ENCODE measurements around the gene ZMYND15. TPM values are rescaled to one million over a fixed set of nuclear protein-coding genes. Genes with fewer than 3 reads are reported as not detected.

Gene ZMYND15
- total RNA-seq, 5 donors from 2014 or later (not counting 1 experiment from before 2014, with no cell fraction given), result 0.29 to 1.4 (median 0.44) TPM

DNA sequence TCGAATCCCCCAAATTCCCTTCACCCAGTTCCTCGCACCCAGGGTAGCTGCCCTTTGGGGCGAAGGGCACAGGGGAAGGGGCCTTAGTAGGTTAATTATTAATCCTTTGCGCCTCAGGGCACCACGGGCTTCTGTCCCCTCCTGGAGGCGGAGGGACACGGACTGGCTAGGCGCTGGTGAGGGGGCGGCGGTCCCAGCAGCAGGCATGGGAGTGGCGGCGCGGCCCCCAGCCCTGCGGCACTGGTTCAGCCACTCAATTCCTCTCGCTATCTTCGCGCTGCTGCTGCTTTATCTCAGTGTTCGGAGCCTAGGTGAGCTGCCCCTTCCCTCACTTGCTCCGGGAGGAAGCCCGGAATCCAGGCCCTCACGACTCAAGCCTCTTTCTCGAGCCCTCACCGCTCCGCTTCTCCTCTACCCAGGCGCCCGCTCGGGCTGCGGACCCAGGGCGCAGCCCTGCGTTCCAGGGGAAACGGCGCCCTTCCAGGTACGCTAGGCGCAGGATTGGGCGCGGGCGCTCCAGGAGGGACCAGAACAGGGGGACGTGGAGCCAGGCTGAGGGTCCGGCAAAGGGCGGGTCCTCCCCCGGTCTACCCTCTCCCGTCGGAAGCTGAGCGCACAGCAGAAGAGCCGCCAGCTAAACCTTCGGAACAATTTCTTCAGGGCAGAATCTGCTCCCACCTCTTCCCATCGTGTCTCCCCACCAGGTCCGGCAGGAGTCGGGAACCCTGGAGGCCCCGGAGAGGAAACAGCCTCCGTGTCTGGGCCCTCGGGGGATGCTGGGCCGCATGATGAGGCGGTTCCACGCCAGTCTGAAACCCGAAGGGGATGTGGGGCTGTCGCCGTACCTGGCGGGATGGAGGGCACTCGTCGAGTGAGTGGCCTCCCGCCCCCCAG is 49.4 kb downstream of the ZMYND15 start, which contains the start of gene GLTPD2:
Gene GLTPD2 (plus strand): TSS at position 158 of the 894 bp plus-strand sequence. CDS start 48 bp downstream, at position 206.
- POLR2A ChIA-PET, result no interaction called here
- H3K4me3 Mint-ChIP-seq, result peak within 1 kb of the TSS; percentile 66 to 85 (median 73)
- peaks cover 22 to 41% of the 10 kb centered on the region in 2 donors for H3K27me3 Mint-ChIP-seq
- H3K36me3 Mint-ChIP-seq, result no peaks in the 10 kb centered on the region
- CTCF ChIA-PET, result interaction anchor here in 1 of 2 donors (0.8 to 1.8 kb wide), 3 partner anchors 37 to 79 kb away, joined by 4 to 12 read pairs (median 4); partner anchors contain the start of genes ARRB2 and MED11
- no peaks in the 10 kb centered on the region for H3K9me3 Mint-ChIP-seq
- H3K27ac Mint-ChIP-seq, result no peak within 1 kb of the TSS
- no peaks in the 10 kb centered on the region for H3K9me3 ChIP-seq
- 42% methylated on average over 55 of the region's 62 CpGs for WGBS (ENCODE audit: insufficient coverage)
- peaks cover 10 to 53% of the 10 kb centered on the region in 2 experiments for H3K27me3 ChIP-seq (replicated peaks in 1 of 2; ENCODE audit: control insufficient read depth in 2 of 2, extremely low read depth in 1 of 2, insufficient read depth in 2 of 2, low read length in 1 of 2)
- H3K4me1 Mint-ChIP-seq, result peaks cover 18 to 34% (median 27%) of the 10 kb centered on the region in 3 donors
- H3K36me3 ChIP-seq (ENCODE audit: control insufficient read depth in 2 of 2, extremely low read depth in 1 of 2, insufficient read depth in 1 of 2, low read length in 1 of 2), result no peaks in the 10 kb centered on the region
- ATAC-seq (replicated peaks in 1 of 4) (no peak), DNase-seq (no peak)
- no peak within 1 kb of the TSS for H3K27ac ChIP-seq (ENCODE audit: low read length)
- H3K4me3 ChIP-seq (ENCODE audit: control insufficient read depth in 1 of 2, extremely low read depth in 1 of 2, low read length in 1 of 2), result peak within 1 kb of the TSS; percentile 47 to 64
- peaks cover 8 to 37% of the 10 kb centered on the region in 2 experiments for H3K4me1 ChIP-seq (ENCODE audit: control insufficient read depth in 1 of 2, extremely low read depth in 1 of 2, insufficient read depth in 2 of 2, low read length in 2 of 2)

DNA sequence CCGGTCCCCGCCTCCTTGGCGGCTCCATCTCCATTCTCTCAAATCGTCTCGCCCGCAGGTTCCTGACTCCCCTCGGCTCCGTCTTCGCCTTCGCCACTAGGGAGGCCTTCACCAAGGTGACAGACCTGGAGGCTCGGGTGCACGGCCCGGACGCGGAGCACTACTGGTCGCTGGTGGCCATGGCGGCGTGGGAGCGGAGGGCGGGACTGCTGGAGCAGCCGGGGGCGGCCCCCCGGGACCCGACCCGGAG is 50.0 kb downstream of the ZMYND15 start:
- Mint-ChIP-seq H3K4me3 (peak overlapping the region; percentile 66 to 85 (median 73)), H3K4me1 (peaks cover 18 to 33% (median 26%) of the 10 kb centered on the region in 3 donors), H3K27ac (no peak overlapping the region), H3K9me3 (no peaks in the 10 kb centered on the region), H3K36me3 (no peaks in the 10 kb centered on the region), H3K27me3 (peaks cover 22 to 35% of the 10 kb centered on the region in 2 donors)
- peaks cover 9 to 47% of the 10 kb centered on the region in 2 experiments for H3K27me3 ChIP-seq (replicated peaks in 1 of 2; ENCODE audit: control insufficient read depth in 2 of 2, extremely low read depth in 1 of 2, insufficient read depth in 2 of 2, low read length in 1 of 2)
- ATAC-seq (replicated peaks in 1 of 4) (peak in 2 of 4 experiments; percentile 42 to 43), DNase-seq (peak in 2 of 35 experiments; percentile 36 to 46)
- no peaks in the 10 kb centered on the region for H3K36me3 ChIP-seq (ENCODE audit: control insufficient read depth in 2 of 2, extremely low read depth in 1 of 2, insufficient read depth in 1 of 2, low read length in 1 of 2)
- 0% methylated on average over 25 of the region's 25 CpGs for WGBS (ENCODE audit: insufficient coverage)
- no peaks in the 10 kb centered on the region for H3K9me3 ChIP-seq
- POLR2A ChIA-PET, result interaction anchor here in 1 of 2 donors (0.6 kb wide), 1 partner anchor 43 kb away, joined by 3 read pairs; no protein-coding TSS in a partner anchor
- H3K4me1 ChIP-seq (ENCODE audit: control insufficient read depth in 1 of 2, extremely low read depth in 1 of 2, insufficient read depth in 2 of 2, low read length in 2 of 2), result peaks cover 8 to 37% of the 10 kb centered on the region in 2 experiments
- H3K27ac ChIP-seq (ENCODE audit: low read length), result no peak overlapping the region
- H3K4me3 ChIP-seq (ENCODE audit: control insufficient read depth in 1 of 2, extremely low read depth in 1 of 2, low read length in 1 of 2), result peak overlapping the region; percentile 47 to 64
- CTCF ChIA-PET, result interaction anchor here (0.8 to 1.8 kb wide), 5 partner anchors 36 to 80 kb away, joined by 3 to 12 read pairs (median 4); partner anchors contain the start of genes MED11 (in 2 of the 2) and ARRB2 (in 1 of the 2)

DNA sequence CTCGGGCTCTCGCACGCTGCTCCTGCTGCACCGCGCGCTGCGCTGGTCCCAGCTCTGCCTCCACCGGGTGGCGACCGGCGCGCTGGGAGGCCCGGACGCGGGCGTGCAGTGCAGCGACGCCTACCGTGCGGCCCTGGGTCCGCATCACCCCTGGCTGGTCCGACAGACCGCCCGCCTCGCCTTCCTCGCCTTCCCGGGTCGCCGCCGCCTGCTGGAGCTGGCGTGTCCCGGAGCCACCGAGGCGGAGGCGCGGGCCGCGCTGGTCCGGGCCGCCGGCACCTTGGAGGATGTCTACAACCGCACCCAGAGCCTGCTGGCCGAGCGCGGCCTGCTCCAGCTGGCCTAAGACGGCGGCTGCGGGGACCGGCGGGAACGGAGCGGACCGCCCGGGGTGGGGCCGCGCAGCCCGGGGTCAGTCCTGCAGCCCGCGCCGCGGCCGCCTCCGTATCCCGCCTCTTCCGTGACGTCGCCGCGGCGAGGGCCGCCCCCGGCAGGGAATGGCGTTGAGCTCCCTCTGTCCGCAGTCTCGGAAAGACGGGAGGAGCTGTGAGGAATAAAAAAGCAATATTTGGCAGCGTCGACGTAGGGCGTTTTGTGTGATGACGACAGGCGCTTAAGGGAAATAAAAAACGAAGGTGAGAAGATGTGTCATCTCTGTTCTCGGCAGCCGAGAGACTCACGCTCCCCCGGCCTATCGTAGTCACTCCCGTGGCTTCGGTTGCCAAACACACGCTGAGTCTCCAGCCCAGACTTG is 50.5 kb downstream of the ZMYND15 start:
- WGBS (ENCODE audit: insufficient coverage), result under 1% methylated on average over 72 of the region's 91 CpGs
- Histone ChIP-seq H3K27me3 (replicated peaks in 1 of 2; ENCODE audit: control insufficient read depth in 2 of 2, extremely low read depth in 1 of 2, insufficient read depth in 2 of 2, low read length in 1 of 2) (peaks cover 7 to 42% of the 10 kb centered on the region in 2 experiments), H3K36me3 (ENCODE audit: control insufficient read depth in 2 of 2, extremely low read depth in 1 of 2, insufficient read depth in 1 of 2, low read length in 1 of 2) (no peaks in the 10 kb centered on the region), H3K4me3 (ENCODE audit: control insufficient read depth in 1 of 2, extremely low read depth in 1 of 2, low read length in 1 of 2) (peak overlapping the region; percentile 47 to 64), H3K9me3 (no peaks in the 10 kb centered on the region), H3K27ac (ENCODE audit: low read length) (peak overlapping the region; percentile 47), H3K4me1 (ENCODE audit: control insufficient read depth in 1 of 2, extremely low read depth in 1 of 2, insufficient read depth in 2 of 2, low read length in 2 of 2) (peaks cover 8 to 35% of the 10 kb centered on the region in 2 experiments)
- H3K4me3 Mint-ChIP-seq, result peak overlapping the region; percentile 83 to 91 (median 85)
- DNase-seq, result peak; percentile 53 to 88 (median 68)
- H3K27ac Mint-ChIP-seq, result peak overlapping the region; percentile 68 to 82
- ATAC-seq (replicated peaks in 1 of 4), result peak; percentile 91 to 95 (median 94)
- peaks cover 22 to 30% of the 10 kb centered on the region in 2 donors for H3K27me3 Mint-ChIP-seq
- no peaks in the 10 kb centered on the region for H3K36me3 Mint-ChIP-seq
- ChIA-PET CTCF (interaction anchor here (0.5 to 1.8 kb wide), 13 partner anchors 14 to 150 kb away, joined by 3 to 12 read pairs (median 4); partner anchors contain the start of genes MED11 (in 2 of the 2), ARRB2 (in 1 of the 2), RNF167 (in 1 of the 2) and SLC25A11 (in 1 of the 2)), POLR2A (interaction anchor here in 1 of 2 donors (0.6 kb wide), 2 partner anchors 43 to 58 kb away, joined by 3 to 6 read pairs; no protein-coding TSS in a partner anchor)
- H3K4me1 Mint-ChIP-seq, result peaks cover 18 to 32% (median 25%) of the 10 kb centered on the region in 3 donors
- no peaks in the 10 kb centered on the region for H3K9me3 Mint-ChIP-seq

DNA sequence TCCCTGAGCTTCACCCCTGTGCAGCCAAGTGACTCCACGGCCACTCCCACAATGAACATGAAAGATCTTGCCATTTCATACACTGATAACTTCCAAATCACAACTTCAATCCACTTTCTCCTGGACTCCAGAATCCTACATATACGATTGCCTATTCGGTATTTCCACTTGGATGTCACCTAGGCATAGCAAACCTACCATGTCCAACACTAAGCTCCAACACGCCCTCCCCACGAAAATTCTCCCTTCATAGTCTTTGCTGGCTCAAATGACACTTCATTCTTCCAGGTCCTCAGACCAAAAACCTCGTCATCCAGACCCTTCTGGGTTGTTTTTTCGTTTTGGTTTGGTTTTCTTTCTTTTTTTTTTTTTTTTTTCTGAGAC is 51.1 kb downstream of the ZMYND15 start:
- CTCF ChIA-PET, result interaction anchor here (0.5 to 1.8 kb wide), 13 partner anchors 14 to 149 kb away, joined by 3 to 12 read pairs (median 4); partner anchors contain the start of genes MED11 (in 2 of the 2), ARRB2 (in 1 of the 2), RNF167 (in 1 of the 2) and SLC25A11 (in 1 of the 2)

DNA sequence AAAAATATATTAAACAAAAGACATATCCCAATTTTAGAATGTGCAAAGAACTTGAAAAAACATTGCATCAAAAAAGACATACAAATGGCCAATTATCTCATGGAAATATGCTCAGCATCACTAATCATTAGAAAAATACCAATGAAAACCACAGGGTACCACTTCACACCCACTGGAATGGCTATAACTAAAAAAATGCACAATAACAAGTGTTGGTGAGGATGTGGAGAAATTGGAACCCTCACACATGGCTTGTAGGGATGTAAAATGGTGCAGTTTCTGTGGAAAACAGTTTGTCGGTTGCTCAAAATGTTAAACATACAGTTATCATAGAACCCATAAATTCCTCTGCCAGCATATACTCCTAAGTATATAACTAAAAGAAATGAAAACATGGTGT is 55.5 kb downstream of the ZMYND15 start:
- Histone ChIP-seq H3K27me3 (replicated peaks in 1 of 2; ENCODE audit: control insufficient read depth in 2 of 2, extremely low read depth in 1 of 2, insufficient read depth in 2 of 2, low read length in 1 of 2) (no peaks in the 10 kb centered on the region), H3K27ac (ENCODE audit: low read length) (no peak overlapping the region), H3K4me3 (ENCODE audit: control insufficient read depth in 1 of 2, extremely low read depth in 1 of 2, low read length in 1 of 2) (no peak overlapping the region), H3K9me3 (no peaks in the 10 kb centered on the region), H3K36me3 (ENCODE audit: control insufficient read depth in 2 of 2, extremely low read depth in 1 of 2, insufficient read depth in 1 of 2, low read length in 1 of 2) (peaks cover 0 to 19% of the 10 kb centered on the region in 2 donors), H3K4me1 (ENCODE audit: control insufficient read depth in 1 of 2, extremely low read depth in 1 of 2, insufficient read depth in 2 of 2, low read length in 2 of 2) (peaks cover 10 to 31% of the 10 kb centered on the region in 2 experiments)
- no CpG with 5 or more reads among the region's 1 CpG for WGBS (ENCODE audit: insufficient coverage)
- Mint-ChIP-seq H3K36me3 (peaks cover 16% of the 10 kb centered on the region), H3K27ac (peak overlapping the region in 1 of 2 donors; percentile 99), H3K27me3 (no peaks in the 10 kb centered on the region), H3K9me3 (no peaks in the 10 kb centered on the region), H3K4me1 (peaks cover 18 to 23% (median 22%) of the 10 kb centered on the region in 3 donors), H3K4me3 (peak overlapping the region in 1 of 3 donors; percentile 100)
- no peak for ATAC-seq (replicated peaks in 1 of 4)
- ChIA-PET CTCF (no interaction called here), POLR2A (no interaction called here)
- DNase-seq, result no peak

More for the DNA sequence above, 51.1 kb downstream of the ZMYND15 start:
- peak overlapping the region; percentile 83 to 91 (median 85) for H3K4me3 Mint-ChIP-seq
- H3K27ac Mint-ChIP-seq, result peak overlapping the region; percentile 68 to 82
- WGBS (ENCODE audit: insufficient coverage), result 89% methylated on average over 2 of the region's 7 CpGs
- Histone ChIP-seq H3K27ac (ENCODE audit: low read length) (peak overlapping the region; percentile 47), H3K27me3 (replicated peaks in 1 of 2; ENCODE audit: control insufficient read depth in 2 of 2, extremely low read depth in 1 of 2, insufficient read depth in 2 of 2, low read length in 1 of 2) (peaks cover 7 to 36% of the 10 kb centered on the region in 2 experiments), H3K4me1 (ENCODE audit: control insufficient read depth in 1 of 2, extremely low read depth in 1 of 2, insufficient read depth in 2 of 2, low read length in 2 of 2) (peaks cover 8 to 33% of the 10 kb centered on the region in 2 experiments), H3K4me3 (ENCODE audit: control insufficient read depth in 1 of 2, extremely low read depth in 1 of 2, low read length in 1 of 2) (peak overlapping the region; percentile 47 to 64), H3K36me3 (ENCODE audit: control insufficient read depth in 2 of 2, extremely low read depth in 1 of 2, insufficient read depth in 1 of 2, low read length in 1 of 2) (no peaks in the 10 kb centered on the region), H3K9me3 (no peaks in the 10 kb centered on the region)
- H3K4me1 Mint-ChIP-seq, result peaks cover 19 to 27% (median 22%) of the 10 kb centered on the region in 3 donors
- H3K9me3 Mint-ChIP-seq, result no peaks in the 10 kb centered on the region
- DNase-seq (no peak), ATAC-seq (replicated peaks in 1 of 4) (no peak)
- H3K36me3 Mint-ChIP-seq, result no peaks in the 10 kb centered on the region
- POLR2A ChIA-PET, result interaction anchor here in 1 of 2 donors (0.5 kb wide), 1 partner anchor 63 kb away, joined by 5 read pairs; no protein-coding TSS in a partner anchor
- peaks cover 22 to 24% of the 10 kb centered on the region in 2 donors for H3K27me3 Mint-ChIP-seq

Measured in T-cell (primary cell).